HEK293T (cell line): Measurements from ENCODE around the gene KAT7.

Experiments
- LEF1 ChIP-seq: fragments of 450-650 bp; IDR thresholded peaks from 2 replicates; pipeline ENCODE4 v1.6.1; 2017; ENCODE audit warnings: mild to moderate bottlenecking, borderline replicate concordance
- SP1 ChIP-seq: fragments of 450-650 bp; IDR thresholded peaks from 2 replicates; pipeline ENCODE4 v1.6.1; 2017

DNA sequence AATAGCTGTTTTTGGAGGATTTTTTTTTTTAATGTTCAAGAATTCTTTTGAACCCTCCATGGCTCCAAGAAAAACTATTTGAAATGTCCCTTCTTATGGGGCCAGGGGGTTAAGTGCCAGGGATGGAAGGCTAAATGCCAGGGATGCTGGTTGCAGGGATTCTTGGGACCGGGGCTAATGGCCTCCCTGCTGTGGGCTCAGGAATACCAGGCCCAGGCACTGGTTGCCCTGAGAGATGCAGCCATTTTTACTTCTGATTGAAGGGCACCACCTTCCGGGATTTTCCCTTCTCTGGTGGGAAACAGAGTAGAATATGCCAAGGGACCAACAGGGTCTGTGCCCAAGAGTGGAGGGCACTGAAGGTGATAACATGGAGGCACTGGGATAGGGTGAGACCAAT, 10.9 kb upstream of the KAT7 start:
- no peak for TF ChIP-seq SP1
- TF ChIP-seq LEF1, result no peak
